PFSK-1 (cell line): ENCODE data around the gene KIF5A.
A peak's percentile ranks its signal among the peaks of the same experiment; 100 is the strongest.

Experiments used
- FOXP2 ChIP-seq: optimal IDR thresholded peaks from 2 replicates; pipeline ENCODE3; 2011; ENCODE audit warnings: borderline replicate concordance, control low read depth, inconsistent platforms; ENCODE audit not compliant: insufficient read depth; ENCODE audit errors: extremely low read length, extremely low read depth
- POLR2AphosphoS5 ChIP-seq: IDR thresholded peaks from 2 replicates; pipeline ENCODE4 v1.6.1; 2012; ENCODE audit warnings: low read depth, mild to moderate bottlenecking, control low read depth, low read length, moderate library complexity
- REST ChIP-seq, 2 experiments: IDR thresholded peaks; 2 replicates each; pipeline versions ENCODE4 v1.6.1 to v1.8.0; 2011 to 2012; ENCODE audit warnings: low read depth in 2 of 2, low read length in 2 of 2, control low read depth in 1 of 2, inconsistent platforms in 1 of 2, mild to moderate bottlenecking in 1 of 2, moderate library complexity in 1 of 2; ENCODE audit not compliant: insufficient read depth in 1 of 2
- SIN3A ChIP-seq: IDR thresholded peaks from 2 replicates; pipeline ENCODE4 v1.6.1; 2012; ENCODE audit warnings: mild to moderate bottlenecking, low read length, moderate library complexity, borderline replicate concordance; ENCODE audit not compliant: insufficient read depth
- TAF1 ChIP-seq: IDR thresholded peaks from 2 replicates; pipeline ENCODE4 v1.6.1; 2012; ENCODE audit warnings: low read length, control low read depth, borderline replicate concordance; ENCODE audit not compliant: insufficient read depth

KIF5A gene

DNA sequence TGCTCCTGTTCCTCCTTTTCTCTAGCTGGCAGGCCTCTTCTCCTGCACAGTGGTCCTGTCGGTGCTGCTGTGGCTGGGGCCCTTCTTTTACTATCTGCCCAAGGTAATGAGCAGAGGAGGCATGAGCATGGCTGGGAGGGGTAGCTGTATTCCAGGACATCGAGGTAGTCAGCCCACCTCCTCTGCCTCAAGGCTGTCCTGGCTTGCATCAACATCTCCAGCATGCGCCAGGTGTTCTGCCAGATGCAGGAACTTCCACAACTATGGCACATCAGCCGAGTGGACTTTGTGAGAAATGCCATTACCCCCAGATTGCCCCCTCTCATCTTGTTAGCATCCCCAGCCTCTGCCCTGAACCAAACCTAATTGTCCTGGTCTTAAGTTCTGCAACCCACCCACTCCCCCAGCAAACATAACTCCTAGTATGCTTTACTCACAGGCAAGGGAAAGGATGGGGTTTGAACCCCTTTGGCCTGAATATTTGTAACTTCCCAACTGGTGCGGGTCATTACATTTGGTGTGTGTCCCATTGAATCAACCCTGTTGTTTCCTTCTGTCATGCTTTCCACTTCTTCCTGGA lies 74.1 kb downstream of the KIF5A start:
- no peak for TF ChIP-seq TAF1
- no peak for TF ChIP-seq FOXP2
- TF ChIP-seq POLR2AphosphoS5, result no peak
- TF ChIP-seq SIN3A, result no peak
- TF ChIP-seq REST (IDR thresholded peaks at IDR 0.05; ENCODE audit: insufficient read depth in 1 of 2, low read depth in 2 of 2, low read length in 2 of 2), result no peak

- TF ChIP-seq FOXP2, result no peak
These were observed 74.8 kb downstream of the KIF5A start for GRCh38 chr12:57624441-57625220.

- 0 out of 2 replicates have a peak, but pooled peaks have one; percentile 13 for TF ChIP-seq POLR2AphosphoS5
- no peak for TF ChIP-seq TAF1
These were observed 75.6 kb downstream of the KIF5A start for GRCh38 chr12:57625261-57626032.

DNA sequence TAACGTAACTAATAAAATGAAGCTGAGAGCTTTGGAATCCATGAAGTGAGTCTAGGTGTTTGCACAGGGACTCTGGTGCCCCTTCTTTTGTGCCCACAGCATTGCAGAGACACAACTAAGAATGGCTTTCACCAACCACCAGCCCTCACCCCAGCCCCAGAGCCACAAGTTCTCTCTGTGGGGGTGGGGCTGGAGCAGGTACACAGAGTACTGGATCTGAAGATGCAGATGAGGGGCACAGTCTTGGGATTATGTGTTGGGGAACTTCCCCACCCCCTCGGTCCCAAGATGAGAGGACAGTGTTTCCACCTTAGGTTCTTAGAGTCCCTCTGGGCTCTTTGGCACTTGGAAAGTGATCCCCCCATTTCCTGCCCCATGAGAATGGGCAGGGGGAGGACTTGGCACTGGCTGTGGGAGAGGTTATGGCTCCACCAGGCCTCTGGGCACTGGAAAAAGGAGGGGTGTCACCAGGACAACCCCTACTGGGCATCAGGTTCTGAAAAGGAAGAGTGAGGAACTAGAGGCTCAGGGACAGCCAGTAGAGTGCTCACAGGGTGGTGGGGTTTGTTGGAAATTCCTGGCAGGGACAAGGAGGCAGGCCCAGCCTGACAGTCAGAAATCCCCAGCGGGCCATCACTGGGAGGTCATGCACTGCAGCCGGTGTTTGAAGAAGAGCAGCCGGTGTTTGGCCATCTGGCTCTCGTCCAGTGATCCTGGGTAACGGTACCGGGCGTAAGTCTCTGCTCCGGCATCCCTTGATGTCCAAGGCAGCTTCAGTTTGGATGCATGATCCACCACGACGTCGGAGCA lies 76.5 kb downstream of the KIF5A start:
- TF ChIP-seq POLR2AphosphoS5 (no peak), REST (IDR thresholded peaks at IDR 0.05; ENCODE audit: insufficient read depth in 1 of 2, low read depth in 2 of 2, low read length in 2 of 2) (no peak), TAF1 (no peak), SIN3A (no peak), FOXP2 (no peak)

DNA sequence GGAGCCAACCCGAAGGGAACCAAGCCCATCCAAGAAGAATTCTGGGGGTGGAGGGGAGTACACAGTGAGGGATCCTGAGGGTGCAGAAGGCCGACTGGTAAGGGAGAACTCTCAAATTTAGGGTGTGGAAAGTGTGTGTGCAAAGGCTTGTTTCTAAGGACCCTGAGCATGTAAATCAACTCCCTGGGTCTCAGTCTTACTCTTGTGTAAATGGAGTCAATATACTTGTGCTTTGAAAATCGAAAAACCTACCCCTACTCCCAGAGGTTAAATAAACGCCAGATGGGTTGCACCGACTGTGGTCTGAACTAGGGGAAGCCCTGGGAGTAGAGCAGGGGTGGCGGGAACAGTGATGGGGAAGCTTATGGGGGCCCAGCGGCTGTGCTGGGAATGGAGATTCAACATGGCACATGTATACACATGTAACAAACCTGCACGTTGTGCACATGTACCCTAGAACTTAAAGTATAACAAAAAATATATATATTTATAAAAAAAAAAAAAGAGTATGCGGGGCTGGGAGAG lies 77.1 kb downstream of the KIF5A start:
- TF ChIP-seq TAF1, result no peak
- TF ChIP-seq POLR2AphosphoS5, result no peak
- TF ChIP-seq SIN3A, result no peak

GRCh38 chr12:57627501-57628279 lies 77.8 kb downstream of the KIF5A start:
- TF ChIP-seq SIN3A (no peak), REST (IDR thresholded peaks at IDR 0.05; ENCODE audit: insufficient read depth in 1 of 2, low read depth in 2 of 2, low read length in 2 of 2) (no peak), POLR2AphosphoS5 (no peak), TAF1 (no peak), FOXP2 (no peak)
